T-helper 1 cell (primary cell): Measurements from ENCODE around the gene TNC.

ENCODE experiments used
- DNase-seq, 5 donors: peaks; one replicate each; pipeline ENCODE4 v3.0.0-alpha.2; 2012 to 2020

Gene TNC

DNA sequence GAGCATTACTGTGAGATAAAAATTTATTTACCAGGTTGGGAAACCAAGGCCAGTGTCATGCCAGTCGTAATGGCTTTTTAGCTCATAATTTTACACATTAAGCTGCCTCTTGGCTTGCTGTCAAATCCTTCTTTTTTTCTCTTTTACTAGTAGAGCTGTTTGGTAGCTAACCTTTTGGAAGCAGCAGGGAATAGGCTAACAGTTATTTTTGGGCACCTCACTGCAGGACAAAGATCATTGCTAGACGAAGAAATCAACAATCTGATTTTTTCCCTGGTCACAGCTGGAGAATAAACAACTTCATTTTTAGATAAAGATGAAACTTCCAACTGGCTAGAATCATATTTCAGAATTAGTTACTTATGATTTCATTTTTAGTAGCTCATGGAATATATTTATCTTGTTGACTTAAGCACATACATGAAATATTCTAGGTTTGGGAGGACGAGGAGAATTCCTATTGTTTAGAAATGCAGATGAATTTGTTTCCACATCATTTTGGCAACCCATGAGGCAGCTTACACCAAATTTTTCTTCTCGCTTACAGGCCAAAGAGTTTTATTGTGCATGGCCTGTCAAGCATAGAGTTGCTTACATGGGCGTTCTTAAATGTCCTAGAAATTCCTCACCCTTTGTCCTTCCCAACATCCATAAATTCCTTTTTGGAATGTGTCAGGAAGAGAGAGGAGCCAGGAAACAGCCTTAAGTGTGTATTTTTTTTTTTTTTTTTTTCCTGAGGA is 19.6 kb downstream of the TNC start:
- DNase-seq, result no peak

DNA sequence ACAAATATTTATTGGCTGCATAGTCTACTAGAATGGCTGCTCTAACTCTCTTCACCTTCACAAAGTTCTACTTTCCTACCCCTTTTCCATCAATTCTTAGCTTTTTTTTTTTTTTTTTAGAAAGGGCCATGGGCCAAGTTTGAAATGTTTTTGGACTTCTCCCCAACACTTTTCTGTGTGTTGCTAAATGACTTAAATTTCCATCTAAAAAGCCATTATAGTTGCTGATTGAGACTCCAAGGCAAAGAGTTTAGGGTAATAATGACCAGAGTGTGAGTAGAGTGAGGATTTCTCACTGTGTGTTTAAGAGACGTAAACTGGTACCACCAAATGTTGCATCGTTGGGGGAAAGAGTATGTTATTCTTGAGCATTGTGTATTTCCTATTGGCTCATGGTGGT is 24.4 kb downstream of the TNC start:
- no peak for DNase-seq

DNA sequence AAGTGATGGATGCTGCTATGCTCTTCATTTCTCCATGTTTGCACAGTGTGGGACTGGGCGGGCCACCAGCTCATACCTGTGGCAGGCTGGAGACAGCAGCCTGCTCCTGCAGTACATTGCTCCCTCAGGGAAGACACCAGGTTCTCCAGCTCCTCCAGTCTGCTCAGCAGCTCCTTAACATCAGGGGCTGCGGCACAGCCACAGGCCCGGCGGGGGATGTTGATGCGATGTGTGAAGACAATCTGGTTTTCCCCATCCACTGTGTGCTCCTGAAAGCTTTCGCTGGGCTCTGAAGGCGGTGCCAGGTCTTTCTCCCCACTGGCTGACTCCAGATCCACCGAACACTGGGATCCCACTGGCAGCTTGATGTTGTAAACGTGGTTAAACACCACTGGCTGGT is 27.5 kb downstream of the TNC start:
- no peak for DNase-seq

DNA sequence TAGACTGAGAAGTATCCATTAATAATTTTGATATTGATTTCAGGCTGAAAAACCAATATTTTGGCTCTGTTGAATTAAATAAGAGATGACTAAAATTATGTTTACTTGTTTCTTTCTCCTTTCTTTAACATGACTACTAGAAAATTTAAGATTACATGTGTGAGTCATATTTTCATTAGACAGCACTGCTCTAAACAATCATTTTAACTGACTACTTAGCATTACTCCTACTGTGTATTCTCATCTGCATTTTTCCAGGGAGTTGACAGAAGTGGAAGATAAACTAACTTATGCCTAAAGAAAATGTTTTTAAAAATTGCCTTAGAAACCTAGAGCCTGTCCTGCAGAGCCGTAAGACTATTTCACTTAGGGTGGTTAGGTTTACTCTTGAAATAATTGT is 29.1 kb downstream of the TNC start:
- DNase-seq, result no peak

DNA sequence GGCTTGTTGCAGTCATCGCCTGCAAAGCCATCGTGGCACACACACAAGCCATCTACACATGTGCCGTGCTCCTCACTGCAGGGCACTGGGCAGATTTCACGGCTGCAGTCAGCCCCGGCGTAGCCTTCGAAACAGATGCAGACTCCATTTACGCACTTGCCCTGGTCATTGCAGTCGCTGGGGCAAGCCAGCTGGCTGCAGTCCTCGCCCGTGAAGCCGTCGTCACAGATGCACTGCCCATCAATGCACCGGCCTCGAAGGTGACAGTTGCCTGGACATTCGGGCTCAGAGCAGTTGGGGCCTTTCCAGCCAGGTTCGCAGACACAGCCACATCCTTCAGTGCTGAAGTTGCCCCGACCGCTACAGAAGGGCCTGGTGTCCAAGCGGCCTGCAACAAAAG is 31.1 kb downstream of the TNC start:
- no peak for DNase-seq

DNA sequence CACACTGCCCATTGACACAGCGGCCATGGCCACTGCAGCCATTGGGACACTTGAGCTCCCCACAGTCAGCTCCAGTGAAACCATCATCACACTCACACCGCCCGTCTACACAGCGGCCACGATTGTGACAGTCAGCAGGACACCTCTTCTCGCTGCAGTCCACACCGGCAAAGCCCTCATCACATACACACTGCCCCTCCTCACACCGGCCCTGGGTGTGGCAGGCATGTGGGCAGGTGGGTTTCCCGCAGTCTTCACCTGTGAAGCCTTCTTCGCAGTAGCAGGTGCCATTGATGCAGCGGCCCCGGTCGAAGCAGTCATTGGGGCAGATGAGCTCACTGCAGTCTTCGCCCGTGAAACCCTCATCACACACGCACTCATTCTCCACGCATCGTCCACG is 31.5 kb downstream of the TNC start:
- DNase-seq, result no peak

DNA sequence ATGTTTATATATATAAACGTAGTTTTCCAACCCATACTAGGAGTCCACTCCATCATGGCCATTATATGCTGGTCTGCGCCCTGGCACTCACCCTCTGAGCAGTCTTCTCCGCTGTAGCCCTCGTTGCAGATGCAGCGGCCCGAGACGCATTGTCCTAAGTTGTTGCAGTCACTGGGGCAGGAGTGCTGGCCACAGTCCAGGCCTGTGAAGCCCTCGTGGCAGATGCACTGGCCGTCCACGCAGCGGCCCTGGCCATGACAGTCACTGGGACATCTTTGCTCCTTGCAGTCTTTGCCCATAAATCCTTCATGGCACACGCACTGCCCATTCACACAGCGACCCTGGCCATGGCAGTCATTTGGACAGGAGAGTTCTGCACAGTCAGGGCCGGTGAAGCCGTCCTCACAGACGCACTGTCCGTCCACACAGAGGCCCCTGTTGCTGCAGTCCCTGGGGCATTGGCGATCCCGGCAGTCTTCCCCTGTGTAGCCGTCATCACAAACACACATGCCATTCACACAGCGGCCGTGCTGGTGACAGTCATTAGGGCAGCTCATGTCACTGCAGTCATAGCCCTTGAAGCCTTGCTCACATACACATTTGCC is 32.1 kb downstream of the TNC start:
- no peak for DNase-seq

DNA sequence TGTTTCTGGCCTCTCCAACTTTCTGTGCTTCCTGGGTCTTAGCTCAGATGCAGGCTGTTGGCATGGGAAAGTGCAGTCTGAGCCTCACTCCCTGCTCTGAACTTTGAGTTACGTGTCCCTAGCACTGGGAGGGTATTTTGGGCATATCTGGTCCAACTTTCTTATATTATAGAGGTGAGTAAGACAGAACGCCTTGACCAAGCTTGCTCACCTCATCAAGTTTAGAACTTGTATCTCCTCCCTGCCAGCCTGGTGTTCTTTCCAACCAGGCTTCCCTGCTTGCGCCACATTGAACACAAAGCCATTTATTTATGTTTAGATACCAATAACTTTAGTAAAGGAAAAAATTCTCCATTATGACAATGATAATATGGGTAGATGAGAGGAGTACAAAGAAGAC is 33.2 kb downstream of the TNC start:
- DNase-seq, result no peak

DNA sequence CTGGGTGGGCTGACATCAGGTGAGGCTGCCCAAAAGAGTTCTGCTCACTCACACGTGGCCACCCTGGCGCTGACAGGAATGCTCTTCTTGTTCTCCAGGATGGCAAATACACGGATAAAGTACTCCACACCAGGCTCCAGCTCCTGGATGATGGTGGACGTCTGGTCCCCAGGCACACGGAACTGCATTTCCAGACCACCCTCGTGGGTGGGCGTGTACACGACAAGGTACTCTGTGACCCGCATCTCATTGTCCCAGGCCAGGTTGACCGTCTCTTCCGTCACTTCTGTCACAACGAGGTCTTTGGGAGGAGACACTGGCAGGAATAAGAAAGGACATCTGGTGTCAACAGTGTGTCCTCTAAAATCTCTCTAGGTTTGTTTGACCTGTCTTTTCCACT is 33.8 kb downstream of the TNC start:
- no peak for DNase-seq

DNA sequence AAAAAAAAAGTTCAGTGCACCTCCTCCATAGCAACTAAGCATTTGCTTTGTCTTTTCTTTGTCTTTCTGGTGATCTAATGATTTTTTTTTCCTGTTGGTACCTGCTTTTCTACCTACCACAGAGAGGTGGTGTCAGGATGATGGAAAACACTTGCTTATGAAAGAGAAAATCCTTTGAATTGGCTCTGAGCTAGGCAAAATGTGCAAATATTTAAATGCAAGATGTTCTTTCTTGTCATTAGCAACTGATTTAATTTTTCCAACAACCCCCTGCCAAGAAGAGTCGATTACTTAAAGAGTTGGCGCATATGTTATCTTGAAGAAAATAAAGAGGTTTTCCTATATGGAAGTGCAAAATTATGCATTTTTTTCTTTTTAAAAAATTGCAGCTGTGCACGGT is 37.7 kb downstream of the TNC start:
- DNase-seq, result no peak

DNA sequence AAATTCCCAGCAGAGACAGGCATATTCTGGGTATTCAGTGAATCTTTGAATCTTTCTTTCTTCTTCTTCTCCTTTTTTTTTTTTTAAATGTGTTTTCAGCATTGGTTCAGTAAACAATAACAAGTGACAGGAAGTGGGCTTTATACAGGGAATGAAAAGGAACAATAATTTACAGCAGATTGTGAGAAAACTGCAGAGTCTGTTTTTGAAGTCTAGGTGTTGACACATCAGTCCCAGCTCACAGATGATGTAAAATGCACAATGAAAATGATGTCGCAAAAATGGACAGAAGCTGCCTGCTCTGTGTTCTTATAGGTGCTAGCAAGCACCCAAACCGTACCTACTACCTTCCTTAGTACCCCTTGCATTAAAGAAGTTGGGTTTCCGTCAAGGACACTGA is 38.8 kb downstream of the TNC start:
- DNase-seq, result no peak

DNA sequence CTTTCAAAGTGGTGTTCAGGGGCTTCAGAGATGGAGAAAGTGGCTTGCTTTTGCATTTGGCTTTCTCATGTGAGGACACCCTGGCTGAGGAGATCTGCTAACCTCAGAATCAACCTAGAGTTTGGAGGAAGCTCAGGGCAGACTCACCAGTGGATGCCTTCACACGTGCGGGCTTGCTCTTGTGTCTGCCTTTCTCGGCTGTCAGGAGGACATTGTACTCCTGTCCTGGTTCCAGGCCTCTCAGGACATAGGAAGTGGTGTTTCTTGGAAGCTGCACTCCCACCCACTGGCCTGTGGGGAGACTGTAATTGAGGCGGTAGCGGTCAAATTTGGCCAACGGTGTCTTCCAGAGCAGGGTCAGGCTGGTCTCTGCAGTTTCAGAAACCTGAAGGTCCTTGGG is 44.5 kb downstream of the TNC start:
- no peak for DNase-seq

DNA sequence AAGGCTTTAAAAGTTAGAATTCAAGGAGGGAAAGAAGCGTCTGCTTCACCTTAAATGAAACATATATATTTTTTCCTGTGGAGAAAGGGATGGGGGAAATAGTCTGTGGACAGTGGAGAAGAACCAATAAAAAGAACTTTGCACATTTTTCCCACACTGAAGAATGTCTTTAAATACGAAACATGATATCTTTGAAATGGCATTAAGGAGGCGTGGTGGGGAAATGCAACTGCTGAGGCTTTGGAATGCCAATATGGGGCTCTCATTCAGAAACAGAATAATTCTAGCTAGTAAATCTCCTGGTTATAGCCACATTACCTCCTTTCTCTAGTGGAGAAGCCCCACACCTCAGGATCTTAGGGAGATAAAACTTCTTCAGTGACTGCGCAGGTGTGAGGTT is 46.8 kb downstream of the TNC start:
- no peak for DNase-seq

DNA sequence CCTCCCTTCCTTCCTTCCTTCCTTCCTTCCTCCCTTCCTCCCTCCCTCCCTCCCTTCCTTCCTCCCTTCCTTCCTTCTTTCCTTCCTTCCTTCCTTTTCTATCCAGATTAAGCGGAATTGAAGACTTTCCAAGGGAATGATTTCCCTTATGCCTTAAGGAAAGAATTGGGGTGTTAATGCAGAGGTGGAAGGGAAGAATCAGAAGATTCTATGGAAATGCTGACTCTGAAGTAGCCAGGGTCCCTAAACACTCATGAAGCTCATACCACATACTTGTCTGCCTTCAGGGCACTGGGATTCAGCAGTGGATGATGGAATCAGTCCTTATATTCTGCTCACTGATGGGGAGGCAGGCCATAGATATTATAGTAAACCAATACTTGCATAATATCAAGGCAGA is 48.2 kb downstream of the TNC start:
- DNase-seq, result no peak

DNA sequence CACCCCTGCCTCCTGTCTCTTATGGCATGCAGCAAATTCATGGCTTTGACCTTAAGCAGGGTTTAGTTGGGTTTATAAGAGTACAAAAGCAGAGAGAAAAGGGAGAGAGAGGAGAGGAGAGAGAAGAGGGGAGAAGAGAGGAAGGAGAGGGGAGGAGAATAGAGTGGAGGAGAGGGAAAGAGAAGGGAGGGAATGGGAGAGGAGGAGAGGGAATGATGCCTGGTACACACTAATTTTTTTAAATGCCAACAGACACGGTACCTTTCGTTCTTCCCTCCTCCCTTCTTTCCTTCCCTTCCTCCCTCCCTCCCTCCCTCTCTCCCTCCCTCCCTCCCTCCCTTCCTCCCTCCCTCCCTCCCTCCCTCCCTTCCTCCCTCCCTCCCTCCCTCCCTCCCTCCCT is 48.7 kb downstream of the TNC start:
- DNase-seq, result no peak

DNA sequence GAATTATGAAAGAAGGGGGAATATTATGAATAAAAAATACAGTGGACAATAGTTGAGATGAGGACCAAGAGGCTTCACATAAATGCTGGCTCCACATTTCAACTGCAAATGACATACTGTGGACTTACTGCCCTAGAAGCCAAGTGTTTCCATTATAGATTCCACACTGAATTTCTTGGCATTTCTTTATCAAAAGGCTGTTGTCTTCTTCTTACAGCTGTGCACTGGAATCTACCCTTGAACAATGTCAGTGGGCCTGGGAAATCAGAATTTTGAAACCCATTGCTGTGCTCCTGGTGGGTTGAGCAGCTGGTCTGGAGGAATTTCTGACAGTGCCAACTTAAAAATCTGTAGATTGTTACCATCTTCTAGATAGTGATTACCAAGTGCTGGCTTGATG is 49.9 kb downstream of the TNC start:
- DNase-seq, result no peak

DNA sequence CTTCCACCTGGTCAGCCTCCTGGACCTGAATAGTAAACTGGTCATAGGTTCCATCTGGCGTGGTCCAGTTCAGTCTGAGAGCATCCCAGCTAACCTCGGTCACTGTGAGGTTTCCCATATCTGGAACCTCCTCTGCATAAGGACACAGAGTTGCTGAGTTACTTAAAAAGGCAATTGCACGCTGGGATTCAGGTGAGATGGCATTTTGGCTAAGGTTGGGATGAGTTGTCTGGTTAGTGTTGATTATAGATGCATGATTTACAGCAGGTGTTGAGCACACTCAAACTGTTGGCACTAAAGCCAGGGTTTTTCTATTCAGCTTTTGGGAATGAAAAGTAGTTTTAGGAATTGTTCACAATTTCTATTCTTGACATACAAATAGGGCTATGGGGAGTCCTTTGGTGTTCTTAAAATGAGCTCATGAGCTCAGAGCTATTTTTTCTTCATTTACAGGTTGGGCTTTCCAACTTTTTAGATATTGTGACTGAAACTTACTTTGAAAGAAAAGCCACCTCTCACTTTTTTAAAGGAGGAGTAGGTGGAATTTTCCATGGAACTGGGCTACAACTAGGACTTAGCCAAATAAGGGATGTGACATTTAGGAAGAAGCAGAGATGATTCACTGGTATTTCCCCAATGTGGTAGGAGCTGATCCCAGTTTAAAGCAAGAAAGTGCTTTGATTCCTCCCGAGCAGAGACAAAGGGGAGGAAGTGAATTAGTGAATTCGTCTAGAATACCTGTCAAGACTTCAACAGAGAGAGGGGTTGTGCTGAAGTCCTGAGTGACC is 54.7 kb downstream of the TNC start:
- DNase-seq, result no peak

DNA sequence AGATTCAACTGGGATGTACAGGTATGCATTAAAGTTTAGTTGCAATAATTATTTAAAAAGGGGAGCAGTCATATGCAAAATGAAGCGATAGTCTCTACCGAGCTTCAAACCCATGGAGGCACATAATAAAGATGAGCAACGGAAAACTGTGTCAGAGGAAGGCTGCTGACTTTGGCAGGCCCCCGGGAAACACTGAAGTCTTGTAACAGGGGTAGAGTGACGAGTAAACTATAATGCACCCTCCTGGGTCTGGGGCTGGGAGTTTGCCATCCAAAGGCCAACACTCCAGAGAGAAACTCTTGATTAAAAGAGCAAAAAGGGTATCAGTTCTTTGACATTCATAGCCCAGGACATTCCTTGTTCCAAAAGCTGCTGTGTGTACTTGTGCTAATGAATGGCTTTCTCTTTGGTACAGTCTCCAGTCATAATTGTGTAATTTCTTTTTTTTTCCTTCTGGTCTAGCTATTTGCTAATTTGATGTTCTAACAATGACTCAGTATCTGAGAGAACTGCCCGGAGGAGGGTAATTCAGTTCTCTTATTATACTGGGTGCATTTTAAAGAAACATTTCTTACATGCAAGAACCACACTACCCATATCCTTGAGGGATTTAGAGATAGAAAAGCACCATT is 59.2 kb downstream of the TNC start:
- DNase-seq, result no peak

DNA sequence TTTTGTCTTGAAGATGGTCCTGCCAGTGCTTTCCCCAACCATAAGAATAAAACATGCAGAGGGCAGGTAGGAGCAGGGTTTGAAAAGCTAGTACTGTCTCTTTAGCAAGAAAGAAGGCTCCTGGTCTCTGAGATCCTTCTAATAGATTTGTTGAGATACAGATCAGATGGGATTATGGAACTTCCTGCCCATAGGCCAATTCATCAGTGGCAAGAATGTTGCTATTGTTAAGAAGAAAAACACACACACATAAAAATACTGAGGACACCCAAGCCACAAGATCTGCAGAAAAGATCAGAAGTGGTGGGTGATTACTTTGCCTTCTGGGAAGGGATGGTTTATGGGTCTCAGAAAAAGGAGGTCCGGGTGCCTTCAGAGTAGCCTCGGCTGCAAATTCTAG is 59.8 kb downstream of the TNC start:
- DNase-seq, result no peak

DNA sequence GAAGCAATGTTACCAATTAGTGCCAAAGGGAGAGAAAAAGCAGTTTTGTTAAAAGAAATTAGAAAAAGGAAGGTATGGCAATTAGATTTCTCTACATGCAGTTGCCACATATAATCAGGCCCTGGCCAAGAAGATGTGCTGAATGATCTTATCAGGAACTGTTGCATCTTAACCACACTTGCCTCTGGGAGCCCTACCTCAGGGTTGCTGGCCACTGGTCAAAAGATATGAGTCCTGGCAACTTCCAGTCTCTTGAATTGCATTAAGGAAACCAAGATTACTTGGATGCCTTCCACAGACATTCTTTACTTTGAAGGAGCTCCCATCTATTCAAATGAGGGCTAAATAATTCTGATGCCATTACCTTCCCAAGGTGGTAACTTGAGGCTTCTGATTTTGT is 60.4 kb downstream of the TNC start:
- DNase-seq, result no peak

DNA sequence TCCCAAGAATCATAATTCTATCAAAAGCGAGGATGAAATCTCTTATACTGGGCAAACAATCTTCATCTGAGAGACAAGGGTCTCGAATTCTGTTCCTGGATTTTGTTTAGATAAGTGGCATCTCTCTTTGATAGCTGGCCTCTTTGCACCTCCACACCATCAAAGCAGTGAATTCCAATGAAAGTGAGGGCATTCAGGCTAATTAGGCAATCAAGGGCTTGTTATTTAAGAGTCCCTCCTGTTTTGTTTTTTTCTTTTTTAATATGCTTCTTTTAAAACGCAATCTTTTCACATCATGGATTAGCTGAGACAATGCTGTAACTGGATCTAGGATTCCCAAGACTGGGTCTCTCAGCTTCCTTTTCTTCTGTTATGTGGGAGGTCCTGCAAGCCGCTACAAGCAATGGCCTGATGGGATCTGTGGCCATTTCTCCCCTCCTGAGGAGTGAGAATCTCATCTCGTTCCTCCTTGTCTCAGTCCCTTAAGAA is 67.9 kb downstream of the TNC start:
- no peak for DNase-seq

DNA sequence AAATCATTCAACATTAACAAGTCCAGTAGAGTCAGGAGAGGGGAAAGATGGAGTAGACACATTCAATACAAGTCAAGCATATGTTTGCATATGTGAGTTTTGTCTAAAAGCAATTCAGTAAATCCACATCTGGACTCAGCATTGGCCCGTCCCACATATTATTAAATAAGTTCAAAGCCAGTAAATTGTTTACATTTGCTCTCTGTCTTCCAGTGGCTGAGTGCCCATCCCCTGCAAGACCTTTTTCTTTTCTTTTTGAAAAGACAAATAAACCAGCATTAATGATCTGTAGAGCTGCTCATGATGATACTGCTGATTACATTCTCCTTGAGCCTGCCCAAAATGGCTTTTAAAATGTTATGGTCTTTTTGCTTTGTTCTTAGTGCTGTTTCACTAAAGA is 71.1 kb downstream of the TNC start:
- no peak for DNase-seq

DNA sequence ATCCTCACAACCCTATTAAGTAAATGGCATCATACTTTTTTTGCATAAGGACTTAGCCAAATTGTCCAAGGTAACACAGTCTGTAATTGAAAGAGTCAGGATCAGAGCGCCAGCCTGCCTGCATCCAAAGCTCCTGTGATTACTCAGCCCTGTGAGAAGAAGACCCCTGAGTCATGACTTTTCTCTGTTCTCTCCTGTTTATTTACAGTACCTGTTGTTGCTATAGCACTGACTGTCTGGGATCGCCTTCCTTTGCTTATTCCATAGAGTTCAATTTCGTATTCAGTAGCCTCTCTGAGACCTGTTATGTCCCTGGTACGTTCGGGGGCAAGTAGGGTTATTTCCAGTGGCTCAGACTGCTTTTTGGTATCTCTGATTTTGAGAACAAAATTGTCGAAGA is 71.8 kb downstream of the TNC start:
- DNase-seq, result no peak

DNA sequence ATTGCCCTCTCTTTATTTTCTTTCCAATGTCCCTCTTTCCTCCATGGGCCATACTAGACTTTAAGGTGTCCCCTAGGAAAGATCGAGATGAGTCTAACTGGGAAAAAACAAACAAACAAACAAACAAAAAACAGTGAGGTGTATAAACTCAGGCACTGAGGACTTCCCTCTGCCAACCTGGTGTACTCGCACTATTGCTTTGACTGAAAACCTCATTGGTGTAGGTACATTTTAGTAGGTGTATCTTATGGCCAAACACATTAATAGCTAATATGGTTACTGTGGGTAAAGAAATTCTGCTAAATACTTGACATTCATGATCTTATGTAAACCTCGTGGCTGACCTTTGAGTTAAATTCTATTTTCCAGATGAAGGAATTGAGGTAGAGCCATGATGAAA is 74.3 kb downstream of the TNC start:
- DNase-seq, result no peak
